Endodermal cell (in vitro differentiated cells): ENCODE data around the gene CPA3. TPM values are rescaled to one million over a fixed set of nuclear protein-coding genes. Genes with fewer than 3 reads are reported as not detected.

Experiments
- DNase-seq: peaks from one replicate; pipeline ENCODE4 v3.0.0-alpha.2; 2017
- H3K27ac ChIP-seq: 2 replicates; pipeline ENCODE4 v1.5.1; 2013; ENCODE audit warnings: mild to moderate bottlenecking, low read depth, low read length, moderate library complexity
- H3K27me3 ChIP-seq: 2 replicates; pipeline ENCODE4 v1.6.1; 2013; ENCODE audit warnings: mild to moderate bottlenecking, low read length, moderate library complexity; ENCODE audit not compliant: insufficient read depth, control insufficient read depth, poor library complexity, severe bottlenecking
- H3K36me3 ChIP-seq: 2 replicates; pipeline ENCODE4 v1.7.0; 2013; ENCODE audit warnings: mild to moderate bottlenecking, low read length, moderate library complexity; ENCODE audit not compliant: control insufficient read depth, insufficient read depth
- H3K4me1 ChIP-seq: one replicate; pipeline ENCODE4 v1.7.0; 2013; ENCODE audit warnings: low read length; ENCODE audit not compliant: control insufficient read depth, insufficient read depth
- H3K4me3 ChIP-seq: 2 replicates; pipeline ENCODE4 v1.5.1; 2013; ENCODE audit warnings: mild to moderate bottlenecking, low read length, moderate library complexity
- H3K9ac ChIP-seq: 2 replicates; pipeline ENCODE4 v1.6.1; 2013; ENCODE audit warnings: mild to moderate bottlenecking, low read length, moderate library complexity; ENCODE audit not compliant: poor library complexity, severe bottlenecking; ENCODE audit errors: extremely low read depth
- H3K9me3 ChIP-seq: 2 replicates; pipeline ENCODE4 v1.6.1; 2013; ENCODE audit warnings: mild to moderate bottlenecking, low read length, moderate library complexity; ENCODE audit not compliant: control insufficient read depth
- H3K27ac Mint-ChIP-seq: 2 replicates; pipeline ENCODE4 v1.8.0; 2020; ENCODE audit warnings: mixed read lengths
- H3K27me3 Mint-ChIP-seq: 2 replicates; pipeline ENCODE4 v1.8.0; 2021; ENCODE audit warnings: mild to moderate bottlenecking, mixed read lengths; ENCODE audit not compliant: insufficient read depth
- H3K36me3 Mint-ChIP-seq: 2 replicates; pipeline ENCODE4 v1.8.0; 2020; ENCODE audit warnings: low read depth, mixed read lengths
- H3K4me1 Mint-ChIP-seq: 2 replicates; pipeline ENCODE4 v1.8.0; 2020; ENCODE audit warnings: mixed read lengths
- H3K4me3 Mint-ChIP-seq: 2 replicates; pipeline ENCODE4 v1.8.0; 2020; ENCODE audit warnings: mild to moderate bottlenecking, moderate library complexity, mixed read lengths
- H3K9me3 Mint-ChIP-seq: 2 replicates; pipeline ENCODE4 v1.8.0; 2020; ENCODE audit warnings: mild to moderate bottlenecking, mixed read lengths
- CTCF ChIP-seq: fragments of 200-600 bp; sonication (generic); conservative IDR thresholded peaks from 2 replicates; pipeline ENCODE4 v1.5.0; 2021; ENCODE audit warnings: antibody characterized with exemption, mild to moderate bottlenecking
- WGBS, 2 experiments: methylation state at CpG; one replicate each; pipeline versions ENCODE4 v1.1.5 to v1.1.7; 2013; ENCODE audit warnings: missing lambda C conversion rate in 2 of 2, mixed read lengths in 1 of 2; ENCODE audit not compliant: insufficient coverage in 1 of 2, insufficient read length in 1 of 2; 5-methylcytosine and 5-hydroxymethylcytosine counted together
- total RNA-seq, 2 donors: library from RNA; stranded (reverse); fragmentation: NEBNext Ultra II Directional in 1 of 2; extraction: Animal tissue kit (Norgen Biotek cat#: 25700) in 1 of 2; gene quantifications; 2 replicates in 1 of 2; 3 replicates in 1 of 2; pipeline ENCODE4 v1.2.1, GENCODE V29; 2021

CPA3 gene
- total RNA-seq, 2 donors from 2014 or later, result not detected

- 97% methylated on average over 2 of the region's 2 CpGs; no CpG with 5 or more reads in 1 of the 2 experiments for WGBS, 2 experiments
- Histone ChIP-seq H3K36me3 (no peaks in the 10 kb centered on the region), H3K4me3 (no peak overlapping the region), H3K9me3 (no peaks in the 10 kb centered on the region), H3K27ac (no peak overlapping the region), H3K9ac (no peak overlapping the region), H3K27me3 (no peaks in the 10 kb centered on the region), H3K4me1 (peaks cover 3% of the 10 kb centered on the region)
- Mint-ChIP-seq H3K36me3 (no peaks in the 10 kb centered on the region), H3K9me3 (no peaks in the 10 kb centered on the region), H3K27ac (no peak overlapping the region), H3K4me1 (no peaks in the 10 kb centered on the region), H3K4me3 (no peak overlapping the region), H3K27me3 (no peaks in the 10 kb centered on the region)
- no peak for TF ChIP-seq CTCF
- DNase-seq, result no peak
These were observed 41.6 kb downstream of the CPA3 start for GRCh38 chr3:148906667-148907066.

DNA sequence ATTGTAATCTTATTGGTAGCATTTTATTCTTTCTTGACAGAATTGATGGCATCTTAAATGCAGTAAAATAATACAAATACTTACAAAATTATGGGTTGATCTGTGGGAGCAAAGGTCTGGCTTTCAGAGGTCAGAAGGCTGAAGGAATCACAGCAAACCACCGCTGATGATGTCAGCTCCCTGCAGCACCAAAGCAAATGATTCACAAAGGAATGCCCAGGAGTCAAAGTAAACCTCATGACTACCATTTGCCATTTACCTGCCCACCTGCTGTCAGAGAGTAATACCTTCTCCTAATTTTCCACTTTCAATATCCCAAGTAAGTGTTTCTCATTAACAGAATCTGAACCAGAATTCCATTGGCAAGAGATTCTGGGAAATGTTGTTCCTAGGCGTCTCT is 46.1 kb downstream of the CPA3 start:
- Histone ChIP-seq H3K27ac (no peak overlapping the region), H3K4me3 (no peak overlapping the region), H3K9me3 (no peaks in the 10 kb centered on the region), H3K9ac (no peak overlapping the region), H3K4me1 (peaks cover 3% of the 10 kb centered on the region), H3K27me3 (no peaks in the 10 kb centered on the region), H3K36me3 (no peaks in the 10 kb centered on the region)
- no peak for TF ChIP-seq CTCF
- Mint-ChIP-seq H3K9me3 (no peaks in the 10 kb centered on the region), H3K36me3 (no peaks in the 10 kb centered on the region), H3K27me3 (no peaks in the 10 kb centered on the region), H3K4me1 (no peaks in the 10 kb centered on the region), H3K27ac (no peak overlapping the region), H3K4me3 (no peak overlapping the region)
- no peak for DNase-seq
- WGBS, 2 experiments, result 71 to 76% methylated on average over 1 to 2 of the region's 2 CpGs

- Histone ChIP-seq H3K4me3 (no peak overlapping the region), H3K27ac (no peak overlapping the region), H3K4me1 (peaks cover 3% of the 10 kb centered on the region), H3K9me3 (no peaks in the 10 kb centered on the region), H3K9ac (no peak overlapping the region), H3K27me3 (no peaks in the 10 kb centered on the region), H3K36me3 (no peaks in the 10 kb centered on the region)
- Mint-ChIP-seq H3K36me3 (no peaks in the 10 kb centered on the region), H3K27ac (no peak overlapping the region), H3K27me3 (no peaks in the 10 kb centered on the region), H3K9me3 (no peaks in the 10 kb centered on the region), H3K4me1 (no peaks in the 10 kb centered on the region), H3K4me3 (no peak overlapping the region)
- TF ChIP-seq CTCF, result no peak
- no peak for DNase-seq
- 95% methylated on average over 2 of the region's 2 CpGs; no CpG with 5 or more reads in 1 of the 2 experiments for WGBS, 2 experiments
These were observed 46.5 kb downstream of the CPA3 start for GRCh38 chr3:148911592-148911991.
